NCI-H526 (cell line): Measurements from ENCODE around the gene WAC.
A peak's percentile ranks its signal among the peaks of the same experiment; 100 is the strongest.
"Not testable (repeated sequence)": the region's sequence is repeated elsewhere in the genome, so short reads cannot be mapped to it uniquely, and the experiment has no call there.

Experiments used
- DNase-seq, 2 experiments: peaks; one replicate each; lab custom pipeline; 2025; lab: John Stamatoyannopoulos, UW

WAC gene, protein sequence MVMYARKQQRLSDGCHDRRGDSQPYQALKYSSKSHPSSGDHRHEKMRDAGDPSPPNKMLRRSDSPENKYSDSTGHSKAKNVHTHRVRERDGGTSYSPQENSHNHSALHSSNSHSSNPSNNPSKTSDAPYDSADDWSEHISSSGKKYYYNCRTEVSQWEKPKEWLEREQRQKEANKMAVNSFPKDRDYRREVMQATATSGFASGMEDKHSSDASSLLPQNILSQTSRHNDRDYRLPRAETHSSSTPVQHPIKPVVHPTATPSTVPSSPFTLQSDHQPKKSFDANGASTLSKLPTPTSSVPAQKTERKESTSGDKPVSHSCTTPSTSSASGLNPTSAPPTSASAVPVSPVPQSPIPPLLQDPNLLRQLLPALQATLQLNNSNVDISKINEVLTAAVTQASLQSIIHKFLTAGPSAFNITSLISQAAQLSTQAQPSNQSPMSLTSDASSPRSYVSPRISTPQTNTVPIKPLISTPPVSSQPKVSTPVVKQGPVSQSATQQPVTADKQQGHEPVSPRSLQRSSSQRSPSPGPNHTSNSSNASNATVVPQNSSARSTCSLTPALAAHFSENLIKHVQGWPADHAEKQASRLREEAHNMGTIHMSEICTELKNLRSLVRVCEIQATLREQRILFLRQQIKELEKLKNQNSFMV

DNA sequence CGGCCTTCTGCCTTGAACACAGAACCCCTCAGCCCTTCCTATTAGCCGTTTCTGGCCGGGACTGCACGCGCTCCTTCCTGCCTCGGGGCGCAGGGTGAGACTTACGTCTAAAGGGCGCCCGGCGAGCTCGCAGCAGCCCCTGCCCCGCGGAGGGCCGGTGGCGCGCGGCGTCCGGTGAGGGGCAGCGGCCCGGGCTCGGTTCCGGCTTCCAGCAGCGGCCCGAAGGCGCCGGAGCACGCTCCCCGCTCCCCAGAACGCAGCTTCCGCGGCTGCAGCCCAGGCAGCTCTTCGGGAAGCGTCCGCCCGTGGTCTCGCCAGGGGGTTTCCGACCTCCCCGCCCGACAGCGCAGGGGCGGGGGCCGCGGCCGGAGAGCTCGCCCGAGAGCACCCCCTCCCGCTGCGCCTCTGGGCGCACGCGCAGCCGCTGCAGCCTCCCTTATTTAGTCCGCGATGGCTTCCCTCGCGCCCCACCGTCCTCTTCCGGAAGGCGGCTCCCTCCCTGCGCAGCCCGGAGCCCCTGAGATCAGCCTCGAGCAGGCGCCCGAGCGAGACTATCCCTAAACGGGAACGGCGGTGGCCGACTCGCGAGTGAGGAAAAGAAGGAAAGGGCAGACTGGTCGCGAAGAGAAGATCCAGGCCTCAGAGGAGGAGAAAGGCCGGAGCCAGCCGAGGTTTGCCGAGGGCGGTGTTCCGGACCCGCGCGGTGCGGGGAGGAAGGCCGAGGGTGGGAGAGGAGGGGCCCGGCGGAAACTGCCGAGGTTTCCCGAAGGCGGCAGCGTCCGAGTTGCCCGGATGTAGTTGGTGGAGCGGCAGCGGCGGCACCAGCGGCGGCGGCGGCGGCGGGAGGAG is at the start of gene WAC:
WAC (plus strand) TSS at position 782 of the 849 bp plus-strand sequence. CDS start 462 bp downstream, outside the sequence.
- peak; percentile 62 to 93 for DNase-seq

DNA sequence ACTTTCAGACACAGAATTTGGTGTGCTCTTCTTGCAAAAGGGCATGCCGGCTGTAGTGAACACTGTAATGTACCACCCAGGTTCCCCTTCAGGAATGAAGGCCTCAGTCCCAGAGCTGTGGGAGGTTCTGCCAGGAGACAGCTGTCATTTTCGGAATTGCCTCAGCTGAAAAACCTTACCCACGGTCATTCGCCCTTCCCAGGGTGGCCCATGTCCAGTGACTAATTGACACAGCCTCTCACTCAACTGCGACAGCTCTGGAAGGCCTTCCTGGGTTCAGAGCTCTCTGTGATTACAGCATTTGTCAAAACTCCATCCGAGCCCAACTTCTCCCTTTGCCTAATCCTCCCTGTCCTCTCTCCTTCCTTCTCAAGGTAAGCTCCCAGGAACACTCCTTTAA is 43.7 kb upstream of the WAC start:
- DNase-seq, result no peak

DNA sequence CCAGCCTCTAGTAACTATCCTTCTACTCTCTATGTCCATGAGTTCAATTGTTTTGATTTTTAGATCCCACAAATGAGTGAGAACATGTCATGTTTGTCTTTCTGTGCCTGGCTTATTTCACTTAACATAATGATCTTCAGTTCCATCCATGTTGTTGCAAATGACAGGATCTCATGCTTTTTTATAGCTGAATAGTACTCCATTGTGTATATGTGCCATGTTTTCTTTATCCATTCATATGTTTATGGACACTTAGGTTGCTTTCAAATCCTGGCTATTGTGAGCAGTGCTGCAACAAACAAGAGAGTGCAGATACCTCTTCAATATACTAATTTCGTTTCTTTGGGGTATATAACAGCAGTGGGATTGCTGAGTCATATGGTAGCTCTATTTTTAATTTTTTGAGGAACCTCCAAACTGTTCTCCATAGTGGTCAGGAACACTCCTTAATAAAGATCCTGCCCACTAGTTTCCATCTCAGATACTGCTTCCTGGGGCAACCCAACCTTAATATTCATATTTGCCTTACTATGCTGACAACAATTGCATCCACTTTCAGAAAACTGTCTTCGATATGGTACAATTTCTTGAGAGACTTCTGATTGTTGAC is 42.6 kb upstream of the WAC start:
- DNase-seq, result not testable (repeated sequence)

DNA sequence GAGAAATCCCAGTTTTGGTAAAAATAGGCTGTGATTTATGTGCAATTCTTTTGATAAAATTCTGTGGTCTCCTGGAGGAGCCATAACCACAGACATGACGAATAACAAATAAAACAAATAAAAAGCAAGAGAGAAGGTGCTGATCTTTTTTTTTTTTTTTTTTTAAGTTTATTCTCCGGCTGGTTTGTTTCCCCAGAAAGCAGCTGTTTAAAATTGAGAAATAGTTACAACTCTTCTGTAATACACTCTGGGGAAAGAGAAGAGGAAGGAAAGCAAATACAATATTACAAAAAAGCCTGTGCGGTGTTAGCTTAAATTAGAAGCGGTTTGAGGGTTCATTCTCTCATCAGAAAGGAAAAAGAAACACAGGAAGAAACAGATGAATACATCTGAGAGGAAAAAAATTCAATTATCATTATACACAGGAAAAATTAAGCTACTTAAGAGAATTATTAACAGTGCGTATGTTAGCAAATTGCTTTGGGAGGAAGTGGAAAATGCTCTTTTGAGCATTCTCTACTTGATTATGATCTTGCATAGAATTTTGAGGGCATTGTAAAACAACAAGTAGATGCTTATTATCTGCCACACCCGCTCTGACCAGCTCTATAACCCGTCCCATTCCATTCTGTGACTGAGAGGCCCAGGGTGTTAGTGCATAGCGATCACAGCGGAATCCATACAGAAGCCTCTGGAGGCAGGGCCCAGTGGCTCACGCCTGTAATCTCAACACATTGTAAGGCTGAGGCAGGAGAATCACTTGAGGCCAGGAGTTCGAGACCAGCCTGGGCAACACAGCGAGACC is 40.6 kb upstream of the WAC start:
- DNase-seq, result no peak

DNA sequence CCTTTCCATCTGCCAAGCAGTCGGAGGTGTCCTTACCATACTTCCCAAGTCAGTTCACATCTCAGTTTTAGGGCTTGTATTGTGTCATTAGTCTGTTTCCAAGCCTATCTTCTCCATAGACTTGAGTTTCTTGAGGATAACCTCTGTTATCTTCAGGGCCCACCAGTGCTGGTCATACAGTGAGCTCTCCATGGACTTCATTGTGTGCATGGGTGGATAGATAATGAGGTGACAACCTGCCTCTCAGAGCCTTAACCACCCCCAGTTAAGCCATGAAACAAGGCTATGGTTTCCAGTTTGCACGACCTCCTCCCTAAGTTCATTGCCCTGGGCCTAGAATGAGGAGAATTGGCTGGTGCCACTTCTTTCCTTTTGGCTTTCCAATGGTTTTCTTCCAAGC is 38.5 kb upstream of the WAC start:
- DNase-seq, result no peak

DNA sequence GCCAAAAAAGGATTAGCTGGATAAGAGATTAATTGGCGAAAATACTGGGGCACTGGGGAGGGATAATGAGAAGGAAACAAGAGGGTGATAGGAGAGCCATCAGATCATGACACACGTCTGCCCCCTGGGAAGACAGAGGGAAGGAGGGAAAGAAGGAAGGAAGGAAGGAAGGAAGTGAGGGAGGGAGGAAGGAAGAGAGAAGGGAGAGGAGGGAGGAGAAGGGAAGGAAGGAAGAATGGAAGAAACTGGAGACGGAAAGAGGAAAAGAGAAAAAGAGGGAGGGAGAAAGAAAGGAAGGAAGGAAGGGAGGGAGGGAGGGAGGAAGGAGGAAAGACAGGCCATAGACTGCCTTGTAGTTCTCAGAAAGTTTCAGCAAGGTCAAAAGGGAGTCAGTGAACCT is 37.8 kb upstream of the WAC start:
- DNase-seq, result no peak

DNA sequence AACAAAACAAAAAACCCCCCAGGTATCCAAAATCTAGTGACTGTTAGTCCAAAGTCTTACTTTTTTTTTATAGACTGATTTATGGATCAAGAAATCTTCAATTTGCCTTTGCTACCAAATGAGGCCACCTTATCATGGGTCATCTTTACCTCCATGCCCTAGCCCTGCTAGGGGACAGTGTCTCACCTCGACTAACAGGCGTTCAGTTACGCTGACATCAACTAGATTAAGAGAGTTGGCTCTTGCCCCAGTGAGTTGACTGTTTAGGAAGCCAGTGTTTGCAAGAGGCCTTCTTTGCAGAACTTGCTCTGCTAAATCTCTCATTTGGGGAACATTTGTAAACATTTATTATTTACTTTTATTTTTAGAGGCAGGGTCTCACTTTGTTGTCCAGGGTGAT is 36.9 kb upstream of the WAC start:
- no peak for DNase-seq

DNA sequence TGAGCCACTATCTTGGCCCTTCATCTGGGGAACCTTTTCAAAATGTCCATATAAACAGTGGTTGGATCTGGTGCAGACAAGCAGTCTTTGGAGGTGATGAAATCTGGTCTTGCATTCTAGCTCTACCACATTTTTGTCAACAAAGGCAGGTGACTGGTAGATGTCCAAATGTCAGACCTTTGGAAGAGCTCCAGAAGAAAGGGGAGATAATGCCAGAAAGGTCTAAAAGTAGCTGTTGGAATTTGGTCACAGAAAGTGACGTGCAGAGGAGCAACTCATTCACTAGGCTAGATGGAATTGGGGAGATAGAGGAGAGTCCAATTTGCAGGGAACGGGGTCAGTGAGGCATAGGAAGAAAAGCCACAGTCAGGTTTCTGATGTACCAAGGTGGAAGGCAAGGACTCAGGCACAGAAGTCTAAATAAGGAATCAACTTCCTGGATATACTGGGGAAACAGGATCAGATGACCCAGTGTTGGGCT is 36.4 kb upstream of the WAC start:
- no peak for DNase-seq

DNA sequence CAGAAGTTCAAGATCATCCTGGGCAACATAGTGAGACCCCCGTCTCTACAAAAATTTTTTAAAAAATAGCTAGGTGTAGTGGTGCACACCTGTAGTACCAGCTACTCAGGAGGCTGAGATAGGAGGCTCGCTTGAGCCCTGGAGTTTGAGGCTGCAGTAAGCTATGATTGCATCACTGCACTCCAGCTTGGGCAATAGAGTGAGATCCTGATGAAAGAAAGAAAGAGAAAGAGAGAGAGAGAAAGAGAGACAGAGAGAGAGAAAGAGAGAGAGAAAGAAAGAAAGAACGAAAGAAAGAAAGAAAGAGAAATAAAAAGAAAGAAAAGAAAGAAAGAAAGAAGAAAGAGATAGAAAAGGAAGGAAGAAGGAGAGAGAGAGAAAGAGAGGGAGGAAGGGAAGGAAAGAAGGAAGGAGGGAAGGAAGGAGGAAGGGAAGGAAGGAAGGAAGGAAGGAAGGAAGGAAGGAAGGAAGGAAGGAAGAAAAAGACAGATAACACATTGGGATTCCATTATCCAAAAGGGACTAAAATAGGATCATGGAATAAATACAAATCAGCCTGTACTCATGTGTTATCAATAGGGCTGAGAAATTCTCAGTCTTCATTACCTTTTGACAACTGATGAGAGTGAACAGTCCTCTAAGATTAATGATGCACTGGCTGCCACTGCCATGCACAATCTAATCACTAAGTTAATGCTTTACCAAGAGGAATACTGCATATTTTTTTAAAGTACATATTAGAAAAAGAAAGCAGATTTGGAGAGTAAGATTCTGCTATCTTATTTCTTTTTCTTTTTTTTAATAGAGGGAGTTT is 35.4 kb upstream of the WAC start:
- DNase-seq, result no peak

DNA sequence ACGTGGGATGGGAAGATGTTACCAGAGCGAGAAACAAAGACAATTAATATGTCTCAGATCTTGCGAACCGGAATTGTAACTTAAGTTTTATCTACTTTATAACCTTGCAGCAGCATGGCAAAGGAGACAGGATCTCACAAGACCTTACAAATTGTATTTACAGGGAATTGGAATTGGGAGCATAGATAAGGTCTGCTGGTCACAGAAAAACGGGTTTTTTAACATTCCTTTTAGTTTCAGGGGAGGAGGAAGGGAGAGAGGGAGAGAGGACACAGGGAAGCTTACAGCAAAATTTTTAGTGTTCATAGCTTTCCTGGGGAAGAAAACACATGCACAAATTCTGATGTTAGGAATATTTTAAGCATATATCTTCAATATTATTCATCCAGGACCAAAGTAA is 32.7 kb upstream of the WAC start:
- DNase-seq, result not testable (repeated sequence)

DNA sequence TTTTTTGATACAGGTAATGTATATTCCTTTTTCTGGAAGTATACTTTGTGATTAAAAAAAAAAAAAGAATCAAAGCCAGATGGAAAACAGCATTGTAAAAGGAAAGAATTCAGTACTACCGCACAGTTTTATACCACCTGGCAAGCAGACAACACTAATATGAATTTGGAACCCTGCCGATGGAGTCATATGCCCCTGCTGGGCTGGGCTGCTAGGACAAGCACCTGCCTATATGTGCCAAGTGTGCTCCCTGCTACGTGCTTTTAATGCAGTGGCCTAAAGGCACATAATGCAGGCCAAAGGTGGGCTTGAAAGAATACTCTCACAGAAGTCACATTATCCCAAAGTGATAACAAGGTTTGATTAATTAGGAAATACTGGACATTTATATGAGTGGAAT is 29.8 kb upstream of the WAC start:
- peak; percentile 15 to 54 for DNase-seq

DNA sequence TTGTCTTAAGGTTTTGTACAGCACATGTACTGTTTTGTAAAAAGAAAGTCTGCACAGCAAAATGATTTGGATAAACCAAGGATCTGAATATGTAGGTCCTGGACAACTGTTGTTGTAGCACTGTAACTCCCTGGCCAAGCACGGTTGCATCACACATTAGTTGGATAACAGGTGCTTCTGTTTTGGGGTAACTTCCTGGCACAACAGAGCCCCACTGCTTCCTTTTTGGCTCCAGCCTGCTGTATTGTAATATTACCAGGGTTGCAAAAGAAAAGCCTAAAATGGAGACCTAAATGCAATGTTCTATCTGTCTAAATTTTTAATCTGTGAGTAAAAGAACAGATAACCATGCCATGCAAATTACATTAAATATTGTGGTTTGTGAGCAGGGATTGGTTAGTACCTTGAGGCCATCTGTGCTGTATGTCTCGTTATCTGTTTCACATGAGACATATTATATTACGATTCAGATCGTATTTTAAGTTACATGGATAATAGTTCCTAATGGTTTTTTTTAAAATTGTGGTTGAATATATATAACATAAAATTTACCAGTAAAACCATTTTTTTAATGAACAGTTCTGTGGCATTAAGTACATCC is 27.5 kb upstream of the WAC start:
- peak in 1 of 2 experiments; percentile 17 for DNase-seq

DNA sequence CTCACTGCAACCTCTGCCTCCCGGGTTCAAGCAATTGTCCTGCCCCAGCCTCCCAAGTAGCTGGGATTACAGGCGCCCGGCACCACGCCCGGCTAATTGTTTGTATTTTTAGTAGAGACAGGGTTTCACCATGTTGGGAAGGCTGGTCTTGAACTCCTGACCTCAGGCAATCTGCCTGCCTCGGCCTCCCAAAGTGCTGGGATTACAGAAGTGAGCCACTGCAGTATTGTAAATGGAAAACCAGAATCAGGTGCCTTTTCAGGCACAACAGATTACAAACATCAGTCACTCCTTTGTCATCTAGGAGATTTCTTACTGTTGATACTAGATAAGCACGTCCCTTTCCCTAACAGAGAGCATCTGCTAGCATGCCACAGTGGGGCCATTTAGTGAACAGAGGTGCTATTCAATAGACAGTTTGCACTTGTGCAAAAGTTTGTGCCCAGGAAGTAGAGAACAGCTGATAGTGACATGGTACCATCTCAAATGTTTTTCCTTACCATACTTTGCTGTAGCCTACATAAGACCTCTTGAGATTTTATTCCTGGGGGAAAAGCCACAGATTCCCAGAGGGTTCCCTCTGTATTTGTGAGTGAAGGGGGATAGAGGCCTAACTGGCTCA is 24.5 kb upstream of the WAC start:
- DNase-seq, result no peak

DNA sequence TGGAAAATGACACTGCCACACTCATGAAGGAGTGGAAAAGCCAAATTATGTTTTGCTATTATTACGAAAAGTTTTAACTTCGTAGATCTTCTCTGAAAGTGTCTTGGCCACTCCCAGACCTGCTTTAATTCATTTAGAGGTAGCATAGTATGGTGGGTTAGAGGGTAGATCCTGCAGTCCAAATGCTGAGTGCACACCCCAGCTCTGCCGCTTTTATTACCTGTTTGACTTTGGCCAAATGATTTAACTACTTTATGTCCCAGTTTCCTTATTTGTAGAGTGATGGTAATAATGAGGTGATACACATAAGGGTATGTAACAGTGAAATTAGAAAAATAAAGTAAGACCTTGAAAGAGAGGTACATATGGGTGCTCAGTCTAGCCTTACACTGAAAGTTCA is 23.6 kb upstream of the WAC start:
- no peak for DNase-seq

DNA sequence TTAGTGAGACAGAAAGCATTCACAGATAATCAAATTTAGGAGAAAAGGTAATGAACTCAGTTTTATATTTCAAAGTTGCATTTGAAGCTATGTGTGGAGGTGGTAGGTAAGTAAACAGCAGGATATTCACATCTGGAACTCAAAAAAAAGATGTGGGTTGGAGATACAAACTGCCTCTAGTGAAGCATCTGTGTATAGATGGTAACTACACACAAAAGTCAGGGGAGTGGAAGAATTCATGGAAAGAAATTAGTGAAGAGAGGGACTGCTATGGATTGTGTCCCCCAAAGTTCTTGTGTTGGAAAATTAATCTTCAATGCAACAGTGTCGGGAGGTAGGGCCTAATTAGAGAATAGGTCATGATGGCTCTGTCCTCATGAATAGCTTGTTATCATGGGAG is 18.3 kb upstream of the WAC start:
- no peak for DNase-seq

DNA sequence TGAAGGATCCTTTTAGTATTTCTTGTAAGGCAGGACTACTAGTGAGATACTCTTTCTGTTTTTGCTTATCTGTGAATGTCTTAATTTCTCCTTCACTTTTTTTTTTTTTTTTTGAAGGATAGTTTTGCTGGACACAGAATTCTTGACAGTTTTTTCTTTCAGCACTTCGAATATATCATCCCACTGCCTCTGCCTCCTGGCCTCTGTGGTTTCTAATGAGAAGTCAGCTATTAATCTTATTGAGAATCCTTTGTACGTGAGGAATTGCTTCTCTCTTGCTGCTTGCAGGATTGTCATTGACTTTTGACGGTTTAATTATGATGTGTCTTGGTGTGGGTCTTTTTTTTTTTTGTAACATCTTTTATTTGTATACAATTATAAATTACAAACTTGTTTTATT is 12.6 kb upstream of the WAC start:
- DNase-seq, result no peak

DNA sequence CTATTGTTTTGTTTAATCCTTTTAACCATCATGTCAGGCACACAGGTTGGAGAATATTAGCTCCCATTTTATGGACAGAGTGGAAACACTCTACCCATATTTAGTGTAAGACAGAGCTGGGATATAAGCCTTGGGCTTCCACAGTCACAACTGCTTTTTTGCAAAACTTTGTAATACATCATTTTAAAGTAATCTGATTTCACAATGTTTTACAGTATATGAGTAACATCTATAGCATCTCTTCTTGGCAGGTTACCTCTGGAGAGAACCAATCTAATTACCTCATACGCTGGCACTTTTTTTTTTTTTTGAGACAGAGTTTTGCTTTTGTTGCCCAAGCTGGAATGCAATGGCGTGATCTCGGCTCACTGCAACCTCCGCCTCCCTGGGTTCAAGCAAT is 12.1 kb upstream of the WAC start:
- DNase-seq, result not testable (repeated sequence)

DNA sequence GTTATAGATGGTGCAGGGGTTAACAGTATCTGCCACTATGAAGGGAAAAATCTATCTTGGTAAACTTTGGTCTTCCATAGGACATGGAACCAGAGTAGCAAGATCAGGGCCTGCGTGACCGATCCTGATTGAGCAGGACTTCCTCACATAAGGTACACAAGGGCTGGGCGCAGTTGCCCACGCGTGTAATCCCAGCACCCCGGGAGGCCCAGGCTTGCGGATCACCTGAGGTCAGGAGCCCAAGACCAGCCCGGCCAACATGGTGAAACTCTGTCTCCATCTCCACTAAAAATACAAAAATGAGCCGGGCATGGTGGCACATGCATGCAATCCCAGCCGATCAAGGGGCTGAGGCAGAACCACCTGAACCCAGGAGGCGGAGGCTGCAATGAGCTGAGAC is 11.0 kb upstream of the WAC start:
- not testable (repeated sequence) for DNase-seq

DNA sequence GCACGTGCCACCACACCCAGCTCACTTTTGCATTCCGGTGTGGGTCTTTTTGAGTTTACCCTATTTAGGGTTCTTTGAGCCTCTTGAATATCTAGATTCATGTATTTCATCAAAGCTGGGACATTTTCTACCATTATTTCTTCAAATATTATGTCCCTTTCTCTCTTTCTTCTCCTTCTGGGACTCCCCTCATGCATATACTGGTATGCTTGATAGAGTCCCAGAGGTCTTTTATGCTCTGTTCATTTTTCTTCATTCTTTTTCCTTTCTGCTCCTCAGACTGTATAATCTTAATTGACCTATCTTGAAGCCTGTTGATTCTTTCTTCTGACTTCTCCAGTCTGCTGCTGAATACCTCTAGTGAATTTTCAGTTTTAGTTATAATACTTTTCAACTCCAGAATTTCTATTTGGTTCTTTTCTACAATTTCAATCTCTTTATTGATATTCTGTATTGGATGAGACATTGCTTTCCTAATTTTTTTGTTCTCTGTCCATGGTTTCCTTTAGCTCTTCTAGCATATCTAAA is 9.1 kb upstream of the WAC start:
- DNase-seq, result no peak
